GM06990 (cell line): ENCODE results near the gene ZBTB20.
A peak's percentile ranks its signal among the peaks of the same experiment; 100 is the strongest.
"Not testable (repeated sequence)": the region's sequence is repeated elsewhere in the genome, so short reads cannot be mapped to it uniquely, and the experiment has no call there.

Experiments used
- DNase-seq: peaks from one replicate; pipeline ENCODE4 v3.0.0-alpha.2; 2011; ENCODE audit not compliant: insufficient read length; ENCODE audit errors: extremely low read depth
- H3K27me3 ChIP-seq: replicated peaks from 2 replicates; pipeline ENCODE4 v1.6.0; 2011; ENCODE audit warnings: low read length; ENCODE audit not compliant: control insufficient read depth, insufficient read depth
- H3K36me3 ChIP-seq: 2 replicates; pipeline ENCODE4 v1.5.1; 2011; ENCODE audit warnings: low read length; ENCODE audit not compliant: control insufficient read depth, insufficient read depth
- H3K4me3 ChIP-seq: replicated peaks from 2 replicates; pipeline ENCODE4 v1.5.1; 2011; ENCODE audit warnings: low read depth, mild to moderate bottlenecking, control low read depth, low read length
- CTCF ChIP-seq: IDR thresholded peaks from 2 replicates; pipeline ENCODE4 v1.5.1; 2011; ENCODE audit warnings: low read length, control low read depth, mild to moderate bottlenecking, inconsistent platforms; ENCODE audit not compliant: insufficient read depth, poor library complexity, severe bottlenecking

Gene ZBTB20

GRCh38 chr3:115146418-115147328, at the start of gene ZBTB20:
Gene ZBTB20 (minus strand): TSS chr3:115147288.
- H3K27me3 ChIP-seq, result no peaks in the 10 kb centered on the region
- H3K36me3 ChIP-seq, result no peaks in the 10 kb centered on the region
- no peak for TF ChIP-seq CTCF
- peak within 1 kb of the TSS; percentile 78 for H3K4me3 ChIP-seq
- peak; percentile 84 for DNase-seq

DNA sequence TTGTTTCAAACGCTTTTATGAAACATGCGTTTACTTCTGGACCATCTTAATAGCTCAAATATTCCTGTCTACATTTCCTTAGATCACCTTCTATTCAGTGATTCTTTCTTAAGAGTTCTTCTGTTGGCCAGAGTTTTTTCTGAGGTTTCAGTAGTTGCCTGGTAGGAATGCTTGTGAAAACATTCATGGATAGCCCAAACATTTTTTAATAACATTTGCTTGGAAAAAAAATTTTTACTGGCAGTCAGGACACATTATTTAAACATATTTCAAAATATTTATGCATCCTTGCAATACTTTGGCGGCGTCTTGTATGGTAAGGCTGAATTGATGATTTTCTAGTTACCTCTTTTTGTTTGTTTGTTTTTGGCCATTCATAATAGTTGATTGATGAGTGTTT, 47.4 kb upstream of the ZBTB20 start:
- Histone ChIP-seq H3K36me3 (no peaks in the 10 kb centered on the region), H3K4me3 (no peak overlapping the region), H3K27me3 (no peaks in the 10 kb centered on the region)
- no peak for DNase-seq
- no peak for TF ChIP-seq CTCF

GRCh38 chr3:115190747-115191146, 43.7 kb upstream of the ZBTB20 start:
- DNase-seq, result no peak
- H3K4me3 ChIP-seq, result no peak overlapping the region
- no peak for TF ChIP-seq CTCF
- H3K36me3 ChIP-seq, result no peaks in the 10 kb centered on the region
- H3K27me3 ChIP-seq, result no peaks in the 10 kb centered on the region

DNA sequence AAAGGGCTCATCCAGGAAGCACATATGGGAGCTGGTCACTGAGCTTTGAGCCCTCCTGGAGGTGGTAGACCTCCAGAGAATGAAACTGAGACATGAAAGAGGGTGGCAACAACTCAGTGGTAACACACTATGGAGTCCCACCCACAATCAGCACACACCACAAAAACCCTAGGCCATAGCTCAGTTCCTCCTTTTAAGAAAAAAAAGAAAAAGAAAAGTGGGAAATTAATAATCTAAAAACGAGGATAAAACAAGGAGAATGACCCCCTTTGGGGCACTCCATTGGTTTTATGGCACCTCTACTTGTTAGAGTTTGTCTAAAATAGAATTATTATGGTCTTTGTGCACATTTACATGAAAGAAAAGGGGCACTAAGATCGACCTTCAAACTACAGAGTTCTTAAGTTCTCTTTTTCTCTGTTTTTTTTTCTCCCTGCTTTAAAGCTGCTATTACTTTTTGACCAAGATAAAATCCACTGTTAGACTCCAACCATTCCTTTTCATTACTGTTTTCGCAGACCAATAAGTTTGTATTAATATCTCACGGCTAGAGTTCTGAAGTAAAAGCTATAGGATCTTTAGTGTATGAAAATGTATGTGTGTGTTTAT, 40.2 kb upstream of the ZBTB20 start:
- Histone ChIP-seq H3K27me3 (no peaks in the 10 kb centered on the region), H3K4me3 (no peak overlapping the region; the same call in 1 of the 2 replicates), H3K36me3 (no peaks in the 10 kb centered on the region)
- DNase-seq, result peak; percentile 12
- TF ChIP-seq CTCF, result no peak

GRCh38 chr3:115186351-115187148, 39.5 kb upstream of the ZBTB20 start:
- no peaks in the 10 kb centered on the region for H3K27me3 ChIP-seq
- peak; percentile 35 for DNase-seq
- TF ChIP-seq CTCF, result no peak
- H3K36me3 ChIP-seq, result no peaks in the 10 kb centered on the region
- H3K4me3 ChIP-seq, result no peak overlapping the region; the same call in 1 of the 2 replicates

DNA sequence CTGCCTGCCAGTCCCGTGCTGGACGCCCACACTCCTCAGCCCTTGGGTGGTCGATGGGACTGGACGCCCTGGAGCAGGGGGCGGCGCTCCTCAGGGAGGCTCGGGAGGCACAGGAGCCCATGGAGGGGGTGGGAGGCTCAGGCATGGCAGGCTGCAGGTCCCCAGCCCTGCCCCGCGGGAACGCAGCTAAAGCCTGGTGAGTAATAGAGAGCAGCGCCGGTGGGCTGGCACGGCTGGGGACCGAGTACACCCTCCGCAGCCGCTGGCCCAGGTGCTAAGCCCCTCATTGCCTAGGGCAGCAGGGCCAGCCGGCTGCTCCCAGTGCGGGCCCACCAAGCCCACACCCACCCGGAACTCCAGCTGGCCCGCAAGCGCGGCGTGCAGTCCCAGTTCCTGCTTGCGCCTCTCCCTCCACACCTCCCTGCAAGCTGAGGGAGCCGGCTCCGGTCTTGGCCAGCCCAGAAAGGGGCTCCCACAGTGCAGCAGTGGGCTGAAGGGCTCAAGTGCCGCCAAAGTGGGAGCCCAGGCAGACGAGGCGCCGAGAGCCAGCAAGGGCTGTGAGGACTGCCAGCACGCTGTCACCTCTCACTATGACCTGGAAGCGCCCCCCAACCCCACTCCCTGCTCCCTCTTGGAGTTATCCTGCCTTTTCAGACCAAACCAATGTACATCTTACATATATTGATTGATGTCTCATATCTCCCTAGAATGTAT, 37.9 kb upstream of the ZBTB20 start:
- not testable (repeated sequence) for H3K4me3 ChIP-seq, DNase-seq, H3K36me3 ChIP-seq, H3K27me3 ChIP-seq

DNA sequence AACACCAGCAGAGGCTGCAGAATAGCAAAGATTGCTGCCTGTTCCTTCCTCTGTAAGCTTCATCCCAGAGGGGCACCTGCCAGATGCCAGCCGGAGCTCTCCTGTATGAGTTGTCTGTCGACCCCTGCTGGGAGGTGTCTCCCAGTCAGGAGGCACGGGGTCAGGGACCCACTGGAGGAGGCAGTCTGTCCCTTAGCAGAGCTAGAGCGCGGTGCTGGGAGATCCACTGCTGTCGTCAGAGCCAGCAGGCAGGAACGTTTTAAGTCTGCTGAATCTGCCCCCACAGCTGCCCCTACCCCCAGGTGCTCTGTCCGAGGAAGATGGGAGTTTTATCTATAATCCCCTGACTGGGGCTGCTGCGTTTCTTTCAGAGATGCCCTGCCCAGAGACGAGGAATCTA, 31.8 kb upstream of the ZBTB20 start:
- not testable (repeated sequence) for DNase-seq, H3K4me3 ChIP-seq, H3K36me3 ChIP-seq, H3K27me3 ChIP-seq
